ENCODE results near the gene GOLPH3L.
"Not testable (repeated sequence)": the region's sequence is repeated elsewhere in the genome, so short reads cannot be mapped to it uniquely, and the experiment has no call there.

Gene GOLPH3L

DNA sequence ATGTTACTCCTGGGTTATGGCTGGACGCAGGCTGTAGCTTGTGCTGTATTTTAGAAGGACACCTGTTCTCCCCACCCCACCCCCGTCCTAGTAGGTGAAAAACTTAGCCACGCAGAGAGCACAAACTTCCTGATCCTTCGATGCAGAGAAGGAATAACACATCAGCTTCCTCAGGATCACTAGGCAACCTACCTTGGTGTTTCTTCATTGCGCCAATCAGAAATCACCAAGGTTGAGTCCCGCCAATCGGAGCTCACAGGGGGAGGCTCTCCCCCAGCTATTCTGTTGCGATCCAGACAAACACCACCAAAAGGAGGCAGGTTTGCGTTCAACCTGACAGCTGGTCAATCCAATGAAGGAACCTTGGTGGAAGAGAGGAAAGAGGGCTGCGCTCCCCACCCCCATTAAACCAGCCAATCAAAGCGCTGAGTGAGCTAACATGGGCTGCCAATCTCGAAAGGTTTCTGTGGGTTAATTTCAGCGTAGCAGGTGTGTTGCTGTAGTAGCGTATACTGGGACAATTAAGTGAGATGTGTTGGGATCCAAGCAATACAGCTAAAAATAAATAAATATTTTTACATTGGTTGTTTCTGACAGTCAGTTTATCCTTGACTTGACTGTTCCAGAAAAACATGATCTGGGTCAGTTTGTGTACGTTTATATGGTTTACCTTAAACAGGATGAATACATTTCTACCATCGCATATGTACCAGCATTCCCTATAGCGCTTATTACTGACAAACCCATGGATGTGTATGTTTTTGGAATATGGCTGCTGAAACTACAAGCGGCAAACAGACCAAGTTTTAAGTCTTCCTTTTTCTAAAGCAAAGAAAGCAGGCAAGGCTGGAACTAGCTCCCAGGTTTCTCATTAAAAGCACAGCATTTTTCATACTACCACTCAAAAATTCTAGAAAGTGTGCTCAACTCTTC, at the start of gene GOLPH3L:
GOLPH3L (minus strand) TSS at position 160 of the 933 bp plus-strand sequence. CDS start 2,316 bp downstream, outside the sequence.
- peak; percentile 63 to 79 for DNase-seq (ENCODE audit: low read depth in 2 of 2)

DNA sequence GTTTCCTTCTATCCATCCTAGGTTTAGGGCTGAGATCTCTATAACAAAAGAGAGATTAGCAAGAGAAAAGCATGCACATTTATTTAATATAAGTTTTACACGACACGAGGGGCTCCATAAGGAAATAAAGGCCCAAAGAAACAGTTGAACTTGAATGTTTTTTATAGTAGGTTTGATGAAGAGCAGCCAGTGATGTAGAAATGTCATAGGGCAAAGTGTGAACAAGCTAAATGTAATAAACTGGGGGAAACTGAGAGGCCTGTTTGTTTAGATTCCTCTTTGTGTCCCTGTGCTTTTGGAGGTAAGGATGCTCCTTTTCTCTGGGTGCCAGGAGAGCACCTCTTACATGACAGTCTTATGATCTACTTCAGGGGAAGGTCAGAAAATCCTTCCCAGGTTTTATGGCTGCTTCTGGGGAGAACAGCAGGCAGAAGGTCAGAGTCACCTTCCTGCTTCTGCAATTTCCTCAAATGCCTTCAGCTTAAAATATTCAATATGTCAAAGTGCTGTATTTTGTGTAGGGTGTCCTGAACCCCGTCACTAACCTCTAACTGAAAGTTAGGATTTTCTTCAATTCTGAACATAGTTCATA, 33.3 kb upstream of the GOLPH3L start:
- no peak for DNase-seq (ENCODE audit: low read depth in 2 of 2)

DNA sequence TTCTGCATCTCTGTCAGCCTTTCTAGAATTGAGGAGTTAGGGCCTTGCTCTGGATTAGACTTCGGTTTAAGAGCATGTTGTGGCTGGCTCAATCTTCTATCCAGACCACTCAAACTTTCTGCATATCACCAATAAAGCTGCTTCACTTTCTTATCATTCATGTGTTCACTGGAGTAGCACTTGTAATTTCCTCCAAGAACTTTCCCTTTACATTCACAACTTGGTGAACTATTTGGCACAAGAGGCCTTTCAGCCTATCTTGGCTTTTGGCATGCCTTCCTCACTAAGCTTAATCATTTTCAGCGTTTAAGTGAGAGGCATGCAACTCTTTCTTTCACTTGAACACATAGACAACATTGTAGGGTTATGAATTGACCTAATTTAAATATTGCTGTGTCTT, 27.4 kb upstream of the GOLPH3L start:
- DNase-seq (ENCODE audit: low read depth in 2 of 2), result no peak

- DNase-seq (ENCODE audit: low read depth in 2 of 2), result no peak
Observed at GRCh38 chr1:150720703-150721102, 23.7 kb upstream of the GOLPH3L start, which contains the start of gene HORMAD1. TSS of gene HORMAD1 (minus strand) at chr1:150720895. CDS start at chr1:150719505, 1,390 bp downstream.

GRCh38 chr1:150720098-150720497, 23.1 kb upstream of the GOLPH3L start:
- no peak for DNase-seq (ENCODE audit: low read depth in 2 of 2)

DNA sequence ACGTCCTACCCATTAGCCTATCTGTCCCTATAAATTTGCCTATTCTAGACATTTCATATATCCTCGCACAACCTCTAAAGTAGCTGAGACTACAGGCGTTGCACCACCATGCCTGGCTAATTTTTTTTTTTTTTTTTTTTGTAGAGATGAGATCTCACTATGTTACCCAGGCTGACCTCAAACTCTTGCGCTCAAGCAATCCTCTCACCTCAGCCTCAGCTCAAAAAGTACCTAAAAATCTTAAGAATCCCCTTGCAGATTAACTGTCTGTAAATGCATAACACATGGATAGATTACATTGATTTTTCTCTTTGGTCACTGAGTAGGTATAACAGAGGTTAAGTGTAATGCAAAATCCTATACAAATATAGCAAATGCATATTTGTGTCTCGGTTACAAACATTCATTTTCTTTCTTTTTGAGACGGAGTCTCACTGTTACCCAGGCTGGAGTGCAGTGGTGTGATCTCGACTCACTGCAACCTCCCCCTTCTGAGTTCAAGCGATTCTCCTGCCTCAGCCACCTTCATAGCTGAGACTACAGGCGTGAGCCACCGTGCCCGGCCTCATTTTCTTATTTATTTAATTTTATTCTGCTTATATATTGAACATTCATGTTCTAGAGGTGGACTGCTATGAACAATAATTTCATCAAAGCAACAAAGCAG, 21.4 kb upstream of the GOLPH3L start:
- no peak for DNase-seq (ENCODE audit: low read depth in 2 of 2)

GRCh38 chr1:150709031-150709430, 12.1 kb upstream of the GOLPH3L start:
- not testable (repeated sequence) for DNase-seq (ENCODE audit: low read depth in 2 of 2)

GRCh38 chr1:150708595-150708994, 11.6 kb upstream of the GOLPH3L start:
- DNase-seq (ENCODE audit: low read depth in 2 of 2), result no peak

- DNase-seq (ENCODE audit: low read depth in 2 of 2), result no peak
Observed at GRCh38 chr1:150706091-150706490, 9.1 kb upstream of the GOLPH3L start.

- no peak for DNase-seq (ENCODE audit: low read depth in 2 of 2)
Observed at GRCh38 chr1:150703427-150703826, 6.5 kb upstream of the GOLPH3L start.

DNA sequence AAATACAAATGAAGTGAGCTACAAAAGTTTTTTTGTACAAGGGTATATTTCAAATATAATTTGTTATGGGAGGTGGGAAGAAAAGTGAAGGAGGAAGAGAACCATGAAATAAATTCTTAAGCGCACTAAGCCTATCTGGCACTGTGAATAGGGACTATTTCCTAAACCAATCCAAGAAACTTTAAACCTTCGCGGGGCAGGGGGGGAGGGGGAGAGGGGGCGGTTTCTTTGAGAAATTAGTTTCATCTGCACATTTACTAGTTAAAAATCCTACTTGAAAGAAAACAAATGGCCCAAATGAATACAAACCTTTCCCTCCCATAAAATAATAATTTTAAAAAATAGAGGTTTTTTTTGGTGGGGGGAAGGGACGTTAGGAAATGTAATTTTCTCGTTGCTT, 364 bp downstream of the GOLPH3L start:
- no peak for DNase-seq (ENCODE audit: low read depth in 2 of 2)

DNA sequence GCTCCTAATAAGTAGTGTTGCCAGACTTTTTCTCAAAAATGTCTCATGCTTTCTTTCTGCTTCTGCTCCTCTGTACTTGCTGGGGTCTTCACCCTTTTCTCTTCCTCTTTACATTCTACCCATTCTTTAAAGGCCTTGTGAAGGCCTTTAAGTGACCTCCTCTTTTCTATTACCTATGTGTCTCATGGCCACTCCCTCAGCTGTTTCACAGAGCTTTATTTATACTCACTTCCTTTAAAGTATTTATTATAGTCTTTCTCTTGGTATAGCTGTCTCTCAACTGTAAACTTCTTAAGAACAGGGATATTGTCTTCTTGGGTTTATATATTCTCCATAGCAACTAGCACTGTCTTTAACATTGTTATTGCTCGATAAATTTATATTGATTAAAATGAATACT, 792 bp downstream of the GOLPH3L start:
- DNase-seq (ENCODE audit: low read depth in 2 of 2), result no peak

- DNase-seq (ENCODE audit: low read depth in 2 of 2), result no peak
Observed at GRCh38 chr1:150695561-150695960, 1.4 kb downstream of the GOLPH3L start.

DNA sequence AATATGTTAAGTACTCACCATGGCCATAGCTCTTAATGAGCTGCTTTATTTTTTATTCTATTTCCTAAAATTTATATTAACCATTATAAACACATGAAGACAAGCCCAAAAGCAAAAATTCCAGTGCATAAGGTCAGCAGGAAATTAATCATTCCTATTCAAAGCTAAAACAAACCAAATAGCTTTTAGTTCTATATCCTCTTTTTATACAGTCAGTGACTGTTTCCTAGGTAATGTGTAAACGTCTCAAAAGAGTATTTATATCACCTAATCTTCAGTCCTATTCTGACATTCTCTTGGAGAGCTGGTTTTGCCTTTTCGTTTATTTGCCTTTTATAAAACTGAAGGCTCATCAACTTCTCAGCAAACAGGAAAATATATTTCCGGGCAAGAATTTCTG, 4.2 kb downstream of the GOLPH3L start:
- no peak for DNase-seq (ENCODE audit: low read depth in 2 of 2)

GRCh38 chr1:150688763-150689162, 8.2 kb downstream of the GOLPH3L start:
- DNase-seq (ENCODE audit: low read depth in 2 of 2), result no peak

DNA sequence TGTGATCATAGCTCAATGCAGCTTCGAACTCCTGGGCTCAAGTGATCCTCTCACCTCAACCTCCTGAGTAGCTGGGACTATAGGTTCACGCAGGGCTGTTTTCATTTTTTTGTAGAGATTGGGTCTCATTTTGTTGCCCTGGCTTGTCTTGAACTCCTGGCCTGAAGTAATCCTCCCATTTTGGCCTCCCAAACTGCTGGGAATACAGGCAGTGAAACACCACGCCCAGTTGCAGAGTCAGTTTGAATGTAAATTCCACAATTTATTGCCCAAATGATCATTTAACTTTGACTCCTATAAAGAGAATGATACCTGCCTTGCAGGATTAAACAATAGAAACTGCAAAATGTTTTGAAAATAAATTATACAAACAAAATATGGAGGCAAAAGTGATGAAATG, 10.7 kb downstream of the GOLPH3L start:
- DNase-seq (ENCODE audit: low read depth in 2 of 2), result no peak

GRCh38 chr1:150683914-150684313, 13.0 kb downstream of the GOLPH3L start:
- no peak for DNase-seq (ENCODE audit: low read depth in 2 of 2)

DNA sequence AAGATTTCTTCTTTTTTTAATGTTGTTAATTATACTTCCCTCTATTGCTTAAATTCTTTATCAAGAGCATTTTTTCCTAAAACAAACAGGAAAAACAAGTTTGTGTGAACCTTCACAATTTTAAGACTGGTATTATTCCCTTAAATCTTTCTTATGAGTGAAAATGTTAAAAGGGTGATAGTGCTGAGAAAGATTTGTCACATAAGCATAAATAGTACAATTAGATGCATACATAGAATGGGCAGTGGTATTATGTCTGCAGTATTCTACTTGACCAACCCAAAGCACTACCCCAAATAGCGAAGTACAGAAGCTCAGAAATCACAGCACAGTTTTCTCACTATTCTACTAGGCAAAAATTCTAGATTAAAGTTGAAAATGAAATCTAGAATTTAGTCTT, 18.0 kb downstream of the GOLPH3L start:
- DNase-seq (ENCODE audit: low read depth in 2 of 2), result no peak

DNA sequence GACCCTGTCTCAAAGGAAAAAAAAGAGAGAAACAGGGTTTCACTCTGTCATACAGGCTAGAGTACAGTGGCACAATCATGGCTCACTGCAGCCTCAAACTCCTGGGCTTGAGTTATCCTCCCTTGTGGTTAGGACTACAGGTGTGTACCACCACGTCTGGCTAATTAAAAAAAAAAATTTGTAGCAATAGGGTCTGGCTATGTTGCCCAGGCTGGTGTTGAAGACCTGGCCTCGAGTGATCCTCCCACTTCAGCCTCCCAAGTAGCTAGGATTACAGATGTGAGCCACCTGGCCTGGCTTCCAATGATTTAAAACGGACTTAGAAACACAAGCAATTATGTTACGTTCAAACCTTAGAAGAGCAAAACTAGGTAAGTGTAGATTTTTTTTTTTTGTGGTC, 22.1 kb downstream of the GOLPH3L start:
- no peak for DNase-seq (ENCODE audit: low read depth in 2 of 2)

DNA sequence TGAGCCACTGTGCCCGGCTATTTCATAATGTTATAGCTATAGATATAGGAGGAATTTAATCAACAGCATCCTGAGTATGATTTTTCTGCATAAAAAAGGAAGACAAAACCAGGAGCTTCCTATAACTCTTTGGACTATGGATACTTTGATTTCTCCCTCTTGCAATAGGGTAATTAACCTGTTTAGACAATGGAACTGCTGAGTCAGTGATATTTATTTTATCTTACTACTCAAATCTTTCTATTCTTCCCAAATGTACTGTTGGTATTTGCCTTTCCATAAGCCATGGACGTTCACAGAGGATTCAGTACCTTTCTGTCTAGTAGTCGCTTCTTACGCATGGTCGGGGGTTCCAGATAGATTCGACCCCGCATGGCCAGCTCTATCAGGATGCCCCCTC, 33.6 kb downstream of the GOLPH3L start:
- no peak for DNase-seq (ENCODE audit: low read depth in 2 of 2)

DNA sequence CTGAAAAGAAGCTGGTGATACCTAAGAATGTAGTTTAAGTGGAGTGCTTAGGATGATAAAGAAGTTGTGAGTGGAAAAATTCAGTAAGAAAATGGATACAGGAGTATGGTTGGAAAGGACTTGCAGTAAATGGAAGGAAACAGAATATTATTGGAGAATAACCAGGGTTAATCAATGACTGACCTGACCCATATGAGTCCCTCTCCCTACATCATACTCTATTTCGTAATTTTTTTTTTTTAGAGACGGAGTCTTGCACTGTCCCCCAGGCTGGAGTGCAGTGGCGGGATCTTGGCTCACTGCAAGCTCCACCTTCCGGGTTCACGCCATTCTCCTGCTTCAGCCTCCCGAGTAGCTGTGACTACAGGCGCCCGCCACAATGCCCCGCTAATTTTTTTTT, 34.1 kb downstream of the GOLPH3L start:
- DNase-seq (ENCODE audit: low read depth in 2 of 2), result no peak

GRCh38 chr1:150661156-150661555, 35.8 kb downstream of the GOLPH3L start:
- no peak for DNase-seq (ENCODE audit: low read depth in 2 of 2)

GRCh38 chr1:150660584-150660983, 36.4 kb downstream of the GOLPH3L start:
- no peak for DNase-seq (ENCODE audit: low read depth in 2 of 2)

Data from stimulated activated CD4-positive, alpha-beta T cell treated with anti-CD3 and anti-CD28 coated beads, Interleukin-1b, Interleukin-23, amount 100 ng/mL, for 4 hours (primary cell).